IPS DF 4.7 (cell line): ENCODE measurements around the gene EXOC5.

Experiments
- DNase-seq: peaks from one replicate; pipeline ENCODE4 v3.0.0-alpha.2; 2013; ENCODE audit warnings: low spot score; ENCODE audit errors: extremely low read depth

EXOC5 gene, protein sequence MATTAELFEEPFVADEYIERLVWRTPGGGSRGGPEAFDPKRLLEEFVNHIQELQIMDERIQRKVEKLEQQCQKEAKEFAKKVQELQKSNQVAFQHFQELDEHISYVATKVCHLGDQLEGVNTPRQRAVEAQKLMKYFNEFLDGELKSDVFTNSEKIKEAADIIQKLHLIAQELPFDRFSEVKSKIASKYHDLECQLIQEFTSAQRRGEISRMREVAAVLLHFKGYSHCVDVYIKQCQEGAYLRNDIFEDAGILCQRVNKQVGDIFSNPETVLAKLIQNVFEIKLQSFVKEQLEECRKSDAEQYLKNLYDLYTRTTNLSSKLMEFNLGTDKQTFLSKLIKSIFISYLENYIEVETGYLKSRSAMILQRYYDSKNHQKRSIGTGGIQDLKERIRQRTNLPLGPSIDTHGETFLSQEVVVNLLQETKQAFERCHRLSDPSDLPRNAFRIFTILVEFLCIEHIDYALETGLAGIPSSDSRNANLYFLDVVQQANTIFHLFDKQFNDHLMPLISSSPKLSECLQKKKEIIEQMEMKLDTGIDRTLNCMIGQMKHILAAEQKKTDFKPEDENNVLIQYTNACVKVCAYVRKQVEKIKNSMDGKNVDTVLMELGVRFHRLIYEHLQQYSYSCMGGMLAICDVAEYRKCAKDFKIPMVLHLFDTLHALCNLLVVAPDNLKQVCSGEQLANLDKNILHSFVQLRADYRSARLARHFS

DNA sequence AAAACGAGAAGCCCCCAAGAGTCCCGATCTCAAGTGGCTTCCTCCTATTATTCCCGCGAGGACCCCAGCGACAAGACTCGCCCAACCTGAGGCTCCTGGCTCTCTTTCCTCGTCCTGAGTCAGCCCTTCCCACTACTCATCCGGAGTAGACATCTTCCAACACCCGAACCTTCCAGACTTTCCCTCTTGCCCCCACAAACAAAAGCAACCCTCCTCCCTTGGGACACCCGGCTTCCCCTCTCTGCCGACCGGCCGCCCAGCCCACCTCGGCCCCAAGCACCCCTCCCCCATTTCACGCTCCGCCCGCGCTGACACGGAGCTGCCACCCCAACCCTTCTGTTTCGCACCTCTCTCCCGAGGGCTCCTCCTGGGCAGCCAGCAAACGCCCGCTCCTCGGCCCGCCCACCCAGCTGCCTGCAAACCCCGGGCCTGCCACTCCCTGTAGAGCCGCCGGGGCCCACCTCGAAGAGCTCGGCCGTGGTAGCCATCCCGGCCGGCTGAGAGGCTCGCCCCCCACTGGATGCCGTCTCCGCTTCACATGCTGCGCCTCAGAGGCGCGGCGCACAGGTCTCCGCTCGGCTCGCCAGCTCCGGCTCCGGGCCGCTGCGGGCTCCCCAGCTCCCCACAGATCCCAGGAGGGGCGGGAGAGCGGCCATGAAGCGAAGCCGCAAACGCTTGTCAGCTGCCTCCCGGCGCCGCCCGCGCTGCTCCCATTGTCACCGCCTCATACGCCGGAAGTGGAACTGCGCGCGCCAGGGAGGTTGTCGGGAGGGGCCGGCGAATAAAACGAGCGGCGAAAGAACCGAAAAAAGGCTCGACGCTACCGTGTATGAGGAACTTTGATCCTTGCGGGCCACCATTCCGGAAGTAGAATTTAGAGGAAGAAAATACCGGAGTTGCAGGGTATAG lies at the start of gene EXOC5, which contains the start of gene AP5M1:
Gene EXOC5 (minus strand): TSS at position 745 of the 909 bp plus-strand sequence. CDS start 257 bp downstream, at position 488.
Gene AP5M1 (plus strand): TSS at position 811 of the 909 bp plus-strand sequence. CDS start 344 bp downstream, outside the sequence.
- DNase-seq, result peak; percentile 60

- peak; percentile 30 for DNase-seq
Observed at GRCh38 chr14:57317248-57317833, 48.6 kb upstream of the EXOC5 start.

GRCh38 chr14:57314396-57315089 lies 45.8 kb upstream of the EXOC5 start:
- no peak for DNase-seq

DNA sequence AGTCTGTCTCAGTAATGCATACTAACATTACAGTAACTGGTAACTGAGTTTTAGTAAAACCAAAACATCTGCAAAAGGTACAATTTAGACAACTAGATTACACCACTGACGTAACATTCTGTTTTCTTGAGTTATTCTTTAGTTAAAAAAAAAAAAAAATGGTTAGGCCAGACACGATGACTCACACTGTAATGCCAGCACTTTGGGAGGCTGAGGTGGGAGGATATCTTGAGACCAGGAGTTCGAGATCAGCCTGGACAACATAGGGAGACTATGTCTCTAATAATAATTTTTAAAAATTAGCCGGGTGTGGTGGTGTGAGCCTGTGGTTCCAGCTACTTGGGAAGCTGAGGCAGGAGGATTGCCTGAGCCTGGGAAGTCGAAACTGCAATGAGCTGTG lies 34.2 kb upstream of the EXOC5 start:
- no peak for DNase-seq

DNA sequence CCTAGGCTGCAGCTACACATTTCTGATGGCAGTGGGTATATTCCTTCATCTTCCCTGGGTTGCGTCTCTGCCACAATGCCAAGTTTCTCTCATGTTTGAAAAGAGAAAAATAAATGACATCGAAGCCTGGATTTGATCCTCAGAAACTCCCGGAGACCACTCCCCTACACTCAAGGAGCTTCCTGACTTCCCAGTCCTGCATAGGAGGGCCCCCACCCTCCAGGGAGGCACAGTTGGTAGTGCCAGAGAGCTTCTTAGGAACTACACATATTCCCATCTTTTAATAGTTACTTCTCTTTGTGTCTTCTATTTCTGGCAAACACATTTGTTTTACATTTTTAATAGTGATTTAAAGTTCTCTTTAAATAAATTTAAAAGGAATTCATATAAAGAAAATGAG lies 30.8 kb upstream of the EXOC5 start:
- DNase-seq, result no peak

GRCh38 chr14:57297852-57298251 lies 29.1 kb upstream of the EXOC5 start:
- DNase-seq, result no peak

DNA sequence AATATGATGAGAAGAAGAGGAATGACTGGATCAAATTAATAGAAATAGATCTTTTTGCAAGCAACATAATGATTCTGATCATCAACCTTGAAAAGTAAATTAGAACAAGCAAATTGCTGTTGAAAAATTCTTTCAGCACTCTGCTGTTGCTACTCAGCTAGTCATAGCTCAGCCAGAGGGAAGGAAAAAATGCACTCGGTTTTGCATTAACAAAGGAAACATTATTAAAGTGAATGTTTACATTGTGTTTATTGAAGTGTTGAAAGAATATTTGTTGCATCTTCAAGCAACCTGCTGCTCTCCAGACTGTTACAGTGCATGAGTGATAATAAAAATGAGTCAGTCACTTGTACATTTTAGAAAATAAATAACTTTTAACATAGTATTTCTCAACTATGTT lies 26.5 kb upstream of the EXOC5 start:
- DNase-seq, result no peak

- no peak for DNase-seq
Observed at GRCh38 chr14:57293866-57294837, 25.4 kb upstream of the EXOC5 start.

- DNase-seq, result no peak
Observed at GRCh38 chr14:57291692-57292647, 23.3 kb upstream of the EXOC5 start.

GRCh38 chr14:57290751-57291150 lies 22.0 kb upstream of the EXOC5 start:
- DNase-seq, result no peak

- DNase-seq, result no peak
Observed at GRCh38 chr14:57287745-57288144, 19.0 kb upstream of the EXOC5 start.

DNA sequence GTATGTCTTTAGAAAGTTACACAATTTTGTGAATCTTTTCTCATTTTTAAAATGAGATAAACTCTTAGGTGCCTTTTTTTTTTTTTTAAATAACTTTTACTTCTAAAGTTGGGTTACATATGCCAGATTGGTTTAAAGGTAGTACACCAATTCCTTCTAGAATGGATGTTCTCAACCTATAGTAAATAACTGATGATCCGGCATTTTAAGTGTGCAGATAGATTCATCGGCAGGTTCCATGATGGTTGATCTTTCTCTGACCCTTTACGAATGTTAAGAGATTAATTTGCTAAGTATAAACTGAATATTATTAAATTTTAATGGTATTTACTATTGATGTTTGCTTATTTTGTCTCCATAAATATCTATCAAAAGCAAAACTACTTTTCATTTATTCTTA lies 8.4 kb upstream of the EXOC5 start:
- no peak for DNase-seq

DNA sequence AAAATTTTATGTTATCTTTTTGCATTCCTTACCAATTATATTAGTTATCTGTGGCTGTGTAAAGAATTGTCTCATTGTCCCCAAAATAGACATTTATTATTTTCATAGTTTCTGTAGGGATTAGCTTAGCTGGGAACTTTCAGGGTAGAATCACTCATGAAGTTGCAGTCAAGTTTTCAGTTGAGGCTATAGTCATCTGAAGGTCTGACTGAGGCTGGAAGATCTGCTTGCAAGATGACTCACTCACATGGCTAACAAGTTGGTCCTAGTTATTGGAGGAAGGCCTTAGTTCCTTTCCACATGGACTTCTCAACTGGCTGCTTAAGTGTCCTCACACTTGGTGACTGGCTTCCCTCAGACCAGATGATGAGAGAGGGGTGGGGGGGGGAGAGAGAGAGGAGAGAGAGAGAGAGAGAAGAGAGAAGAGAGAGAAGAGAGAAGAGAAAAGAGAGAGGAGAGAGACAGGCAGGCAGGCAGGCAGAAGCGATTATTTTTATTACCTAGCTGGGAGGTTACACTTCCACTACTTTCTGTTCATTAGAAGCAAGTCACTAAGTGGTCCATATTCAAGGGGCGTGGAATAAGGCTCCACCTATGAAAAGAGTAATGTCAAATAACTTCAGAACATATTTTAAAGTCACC lies 6.4 kb upstream of the EXOC5 start:
- DNase-seq, result no peak

DNA sequence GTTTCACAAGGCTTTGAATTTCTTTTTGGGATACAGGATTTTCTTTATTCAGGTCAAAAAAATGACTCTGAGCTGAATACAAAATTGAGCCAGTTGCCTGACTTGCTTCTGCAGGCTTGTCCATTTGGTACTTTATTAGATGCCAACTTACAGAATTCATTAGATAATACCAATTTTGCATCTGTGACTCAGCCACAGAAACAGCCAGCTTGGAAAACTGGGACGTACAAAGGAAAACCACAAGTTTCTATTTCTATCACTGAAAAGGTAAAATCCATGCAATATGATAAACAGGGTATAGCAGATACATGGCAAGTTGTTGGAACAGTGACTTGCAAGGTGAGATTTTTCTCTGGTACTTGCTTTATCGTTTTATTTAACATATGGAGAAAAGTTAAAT lies 5.8 kb upstream of the EXOC5 start:
- no peak for DNase-seq

DNA sequence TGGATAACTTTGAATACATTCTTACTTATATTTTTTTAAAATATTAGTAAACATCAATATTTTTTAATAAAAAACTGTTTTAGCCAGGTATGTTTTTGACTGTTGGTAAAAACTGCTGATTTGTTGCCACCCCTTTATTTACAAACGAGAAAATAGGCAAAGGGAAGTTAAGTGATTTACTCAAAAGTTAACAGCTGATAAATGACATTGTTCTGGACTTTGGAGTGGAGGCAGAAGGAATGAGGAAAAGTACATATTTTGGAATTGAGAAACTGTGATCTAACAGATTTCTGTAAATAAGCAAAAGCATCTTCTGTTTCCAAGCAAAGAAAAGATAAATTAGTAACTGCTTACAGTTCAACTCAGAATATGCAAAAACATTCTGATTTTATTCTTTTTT lies 4.5 kb upstream of the EXOC5 start:
- no peak for DNase-seq

- DNase-seq, result no peak
Observed at GRCh38 chr14:57266065-57266464, 2.6 kb downstream of the EXOC5 start.

GRCh38 chr14:57262117-57262516 lies 6.6 kb downstream of the EXOC5 start:
- DNase-seq, result no peak

DNA sequence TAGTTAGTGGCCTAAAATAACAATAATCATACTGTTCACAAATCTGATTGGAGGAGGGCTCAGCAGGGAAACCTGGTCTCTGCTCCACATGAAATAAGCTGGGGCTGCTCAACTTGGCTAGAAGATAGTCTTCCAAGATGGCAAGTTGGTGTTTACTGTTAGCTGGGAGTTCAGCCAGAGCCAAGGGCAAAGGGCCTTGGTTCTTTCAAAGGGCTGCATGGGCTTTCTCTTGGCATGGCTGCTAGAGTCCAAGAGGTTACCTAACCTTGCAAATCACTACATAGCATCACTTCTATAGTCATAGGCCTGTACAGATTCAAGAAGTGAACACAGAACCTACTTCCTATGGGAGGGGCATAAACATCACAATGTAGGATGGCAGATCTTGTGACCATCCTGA lies 7.1 kb downstream of the EXOC5 start:
- DNase-seq, result no peak
